Measurements from ENCODE around the gene HRAS.

DNA sequence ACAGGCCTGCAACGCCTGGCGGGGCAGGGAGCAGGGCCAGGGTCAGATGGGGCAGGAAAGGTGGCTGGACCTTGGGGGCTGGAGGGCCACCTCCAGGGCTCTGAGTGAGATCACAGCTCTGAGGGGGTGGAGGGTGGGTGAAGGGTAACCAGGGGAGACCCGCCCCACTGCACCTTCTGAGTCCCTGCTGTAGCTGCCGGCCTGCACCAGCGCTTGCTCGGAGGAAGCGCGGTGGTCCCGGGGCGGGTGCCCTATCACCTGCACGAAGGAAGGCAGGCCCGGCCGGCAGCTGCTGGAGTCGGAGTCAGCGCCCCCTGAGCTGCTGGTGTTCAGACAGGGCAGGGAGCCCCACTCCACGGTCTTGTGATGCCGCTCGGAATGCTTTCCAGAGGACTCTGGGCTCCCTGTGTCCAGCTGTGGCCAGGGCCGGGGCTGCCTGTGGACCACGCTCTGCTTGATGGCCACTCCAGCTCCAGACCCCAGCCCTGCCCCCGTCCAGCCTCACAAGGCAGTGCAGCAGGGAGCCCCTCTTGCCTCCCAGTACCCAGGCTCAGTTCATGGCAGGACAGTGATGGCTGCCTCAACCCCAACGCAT, 21.4 kb upstream of the HRAS start:
- no peak for TF ChIP-seq TAF1 (CRISPR knock-in tag; IDR thresholded peaks at IDR 0.05)
- no peak for TF ChIP-seq NFIC (IDR thresholded peaks at IDR 0.05; ENCODE audit: low read length)
- no peak for TF ChIP-seq ZNF274 (CRISPR knock-in tag; IDR thresholded peaks at IDR 0.05)
- no peak for TF ChIP-seq SOX5 (CRISPR knock-in tag; IDR thresholded peaks at IDR 0.05; ENCODE audit: borderline replicate concordance)
- TF ChIP-seq, protein P1, sequence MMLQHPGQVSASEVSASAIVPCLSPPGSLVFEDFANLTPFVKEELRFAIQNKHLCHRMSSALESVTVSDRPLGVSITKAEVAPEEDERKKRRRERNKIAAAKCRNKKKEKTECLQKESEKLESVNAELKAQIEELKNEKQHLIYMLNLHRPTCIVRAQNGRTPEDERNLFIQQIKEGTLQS (CRISPR knock-in tag; IDR thresholded peaks at IDR 0.05), result no peak
